Uterus (tissue), 2 donors: Measurements from ENCODE around the gene SUPT3H.

Source experiments
- POLR2A ChIP-seq, 2 donors: fragments of 450-650 bp; IDR thresholded peaks; one replicate each; pipeline ENCODE4 v1.6.1; 2016; ENCODE audit warnings: antibody characterized with exemption in 2 of 2, mild to moderate bottlenecking in 1 of 2, moderate library complexity in 1 of 2
- TF ChIP-seq, protein P1 (sequence below), 4 experiments: fragments of 200-600 bp in 2 of 4; fragments of 450-650 bp in 2 of 4; sonication (generic) in 2 of 4; IDR thresholded peaks; one replicate each; pipeline ENCODE4 v1.5.1; 2016 to 2019; ENCODE audit warnings: antibody characterized with exemption in 4 of 4, mild to moderate bottlenecking in 2 of 4, moderate library complexity in 1 of 4

DNA sequence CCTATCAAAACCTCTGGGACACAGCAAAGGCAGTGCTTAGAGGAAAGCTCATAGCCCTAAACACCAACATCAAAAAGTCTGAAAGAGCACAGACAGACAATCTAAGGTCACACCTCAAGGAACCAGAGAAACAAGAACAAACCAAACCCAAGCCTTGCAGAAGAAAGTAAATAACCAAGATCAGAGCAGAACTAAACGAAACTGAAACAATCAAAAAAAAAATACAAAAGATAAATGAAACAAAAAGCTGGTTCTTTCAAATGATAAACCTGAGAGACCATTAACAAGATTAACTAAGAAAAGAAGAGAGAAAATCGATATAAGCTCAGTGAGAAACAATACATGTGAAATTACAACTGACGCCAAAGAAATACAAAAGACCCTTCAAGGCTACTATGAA is 84.4 kb downstream of the SUPT3H start:
- TF ChIP-seq POLR2A (IDR thresholded peaks at IDR 0.05): no peak
- TF ChIP-seq, protein P1, sequence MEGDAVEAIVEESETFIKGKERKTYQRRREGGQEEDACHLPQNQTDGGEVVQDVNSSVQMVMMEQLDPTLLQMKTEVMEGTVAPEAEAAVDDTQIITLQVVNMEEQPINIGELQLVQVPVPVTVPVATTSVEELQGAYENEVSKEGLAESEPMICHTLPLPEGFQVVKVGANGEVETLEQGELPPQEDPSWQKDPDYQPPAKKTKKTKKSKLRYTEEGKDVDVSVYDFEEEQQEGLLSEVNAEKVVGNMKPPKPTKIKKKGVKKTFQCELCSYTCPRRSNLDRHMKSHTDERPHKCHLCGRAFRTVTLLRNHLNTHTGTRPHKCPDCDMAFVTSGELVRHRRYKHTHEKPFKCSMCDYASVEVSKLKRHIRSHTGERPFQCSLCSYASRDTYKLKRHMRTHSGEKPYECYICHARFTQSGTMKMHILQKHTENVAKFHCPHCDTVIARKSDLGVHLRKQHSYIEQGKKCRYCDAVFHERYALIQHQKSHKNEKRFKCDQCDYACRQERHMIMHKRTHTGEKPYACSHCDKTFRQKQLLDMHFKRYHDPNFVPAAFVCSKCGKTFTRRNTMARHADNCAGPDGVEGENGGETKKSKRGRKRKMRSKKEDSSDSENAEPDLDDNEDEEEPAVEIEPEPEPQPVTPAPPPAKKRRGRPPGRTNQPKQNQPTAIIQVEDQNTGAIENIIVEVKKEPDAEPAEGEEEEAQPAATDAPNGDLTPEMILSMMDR (IDR thresholded peaks at IDR 0.05): no peak
